Suprapubic skin (tissue), 4 donors: ENCODE data around the gene ACER2. TPM values are rescaled to one million over a fixed set of nuclear protein-coding genes. Genes with fewer than 3 reads are reported as not detected.
A peak's percentile ranks its signal among the peaks of the same experiment; 100 is the strongest.
"Not testable (repeated sequence)": the region's sequence is repeated elsewhere in the genome, so short reads cannot be mapped to it uniquely, and the experiment has no call there.

Source experiments
- DNase-seq, 2 donors: peaks; one replicate each; pipeline ENCODE4 v3.0.0-alpha.2; 2019; ENCODE audit warnings: low spot score in 2 of 2
- H3K27ac ChIP-seq: fragments of 200-600 bp; sonication (generic); one replicate; pipeline ENCODE4 v1.5.1; 2019
- H3K27me3 ChIP-seq: fragments of 200-600 bp; sonication (generic); one replicate; pipeline ENCODE4 v1.5.1; 2019
- H3K36me3 ChIP-seq: fragments of 200-600 bp; sonication (generic); one replicate; pipeline ENCODE4 v1.5.1; 2019
- H3K4me1 ChIP-seq: fragments of 200-600 bp; sonication (generic); one replicate; pipeline ENCODE4 v1.5.1; 2019
- H3K4me3 ChIP-seq: fragments of 200-600 bp; sonication (generic); one replicate; pipeline ENCODE4 v1.5.1; 2019; ENCODE audit warnings: mild to moderate bottlenecking
- H3K9me3 ChIP-seq: fragments of 200-600 bp; sonication (generic); one replicate; pipeline ENCODE4 v1.5.1; 2019
- EP300 ChIP-seq: sonication (generic); formaldehyde crosslinking; IDR thresholded peaks from one replicate; pipeline ENCODE4 v1.6.1; 2017; ENCODE audit warnings: antibody characterized with exemption
- POLR2A ChIP-seq, 2 donors: fragments of 450-650 bp; IDR thresholded peaks; one replicate each; pipeline ENCODE4 v1.6.1; 2017; ENCODE audit warnings: antibody characterized with exemption in 2 of 2, mild to moderate bottlenecking in 2 of 2, moderate library complexity in 2 of 2
- POLR2AphosphoS5 ChIP-seq, 3 donors: sonication (generic); formaldehyde crosslinking; IDR thresholded peaks; one replicate each; pipeline ENCODE4 v1.6.1; 2017; ENCODE audit warnings: antibody characterized with exemption in 3 of 3
- WGBS: methylation state at CpG from one replicate; pipeline ENCODE4 v1.1.5; 2018; 5-methylcytosine and 5-hydroxymethylcytosine counted together
- total RNA-seq, 4 donors: library from RNA; depleted of rRNA; stranded (reverse); fragments of >200 nt; gene quantifications; one replicate each; pipeline ENCODE4 v1.1.0, GENCODE V29; 2016
- TF ChIP-seq, protein P1 (sequence below), 2 donors: fragments of 200-600 bp in 1 of 2; fragments of 450-650 bp in 1 of 2; sonication (generic) in 1 of 2; IDR thresholded peaks; one replicate each; pipeline ENCODE4 v1.5.1; 2016 to 2019; ENCODE audit warnings: antibody characterized with exemption in 2 of 2, mild to moderate bottlenecking in 1 of 2, moderate library complexity in 1 of 2

ACER2 gene
- total RNA-seq, 4 donors from 2014 or later, result 12.1 to 18.8 (median 14.8) TPM

GRCh38 chr9:19409401-19410194 lies 789 bp downstream of the ACER2 start:
- 4% methylated on average over 17 of the region's 17 CpGs for WGBS
- peaks cover 22% of the 10 kb centered on the region for H3K4me1 ChIP-seq
- H3K36me3 ChIP-seq, result no peaks in the 10 kb centered on the region
- peak overlapping the region; percentile 90 for H3K27ac ChIP-seq
- no peaks in the 10 kb centered on the region for H3K9me3 ChIP-seq
- no peak for DNase-seq
- H3K27me3 ChIP-seq, result no peaks in the 10 kb centered on the region
- TF ChIP-seq POLR2A (IDR thresholded peaks at IDR 0.05), result no peak
- TF ChIP-seq, protein P1, sequence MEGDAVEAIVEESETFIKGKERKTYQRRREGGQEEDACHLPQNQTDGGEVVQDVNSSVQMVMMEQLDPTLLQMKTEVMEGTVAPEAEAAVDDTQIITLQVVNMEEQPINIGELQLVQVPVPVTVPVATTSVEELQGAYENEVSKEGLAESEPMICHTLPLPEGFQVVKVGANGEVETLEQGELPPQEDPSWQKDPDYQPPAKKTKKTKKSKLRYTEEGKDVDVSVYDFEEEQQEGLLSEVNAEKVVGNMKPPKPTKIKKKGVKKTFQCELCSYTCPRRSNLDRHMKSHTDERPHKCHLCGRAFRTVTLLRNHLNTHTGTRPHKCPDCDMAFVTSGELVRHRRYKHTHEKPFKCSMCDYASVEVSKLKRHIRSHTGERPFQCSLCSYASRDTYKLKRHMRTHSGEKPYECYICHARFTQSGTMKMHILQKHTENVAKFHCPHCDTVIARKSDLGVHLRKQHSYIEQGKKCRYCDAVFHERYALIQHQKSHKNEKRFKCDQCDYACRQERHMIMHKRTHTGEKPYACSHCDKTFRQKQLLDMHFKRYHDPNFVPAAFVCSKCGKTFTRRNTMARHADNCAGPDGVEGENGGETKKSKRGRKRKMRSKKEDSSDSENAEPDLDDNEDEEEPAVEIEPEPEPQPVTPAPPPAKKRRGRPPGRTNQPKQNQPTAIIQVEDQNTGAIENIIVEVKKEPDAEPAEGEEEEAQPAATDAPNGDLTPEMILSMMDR (IDR thresholded peaks at IDR 0.05), result no peak
- TF ChIP-seq POLR2AphosphoS5 (IDR thresholded peaks at IDR 0.05), result no peak
- H3K4me3 ChIP-seq, result peak overlapping the region; percentile 91

DNA sequence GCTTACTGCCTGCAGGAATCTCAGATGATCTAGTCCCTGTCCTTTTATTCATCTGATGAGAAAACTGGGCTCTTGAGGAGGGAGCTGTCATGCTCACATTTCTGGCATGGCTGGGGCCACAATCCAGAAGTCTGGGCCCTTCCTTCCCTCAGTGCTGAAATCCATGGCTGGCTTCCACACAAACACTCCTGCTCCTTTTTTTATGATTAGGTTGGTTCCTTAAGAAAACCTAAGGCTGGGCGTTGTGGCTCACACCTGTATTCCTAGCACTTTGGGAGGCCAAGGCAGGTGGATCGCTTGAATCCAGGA lies 1.3 kb downstream of the ACER2 start:
- Histone ChIP-seq H3K27me3 (no peaks in the 10 kb centered on the region), H3K9me3 (no peaks in the 10 kb centered on the region), H3K4me1 (peaks cover 20% of the 10 kb centered on the region), H3K36me3 (no peaks in the 10 kb centered on the region), H3K27ac (no peak overlapping the region), H3K4me3 (peak overlapping the region; percentile 91)
- 96% methylated on average over 2 of the region's 2 CpGs for WGBS
- TF ChIP-seq POLR2AphosphoS5 (IDR thresholded peaks at IDR 0.05) (no peak), POLR2A (IDR thresholded peaks at IDR 0.05) (no peak), EP300 (no peak)
- TF ChIP-seq, protein P1 (IDR thresholded peaks at IDR 0.05), result no peak
- DNase-seq, result no peak

- Histone ChIP-seq H3K4me3 (no peak overlapping the region), H3K36me3 (no peaks in the 10 kb centered on the region), H3K4me1 (peaks cover 19% of the 10 kb centered on the region), H3K9me3 (no peaks in the 10 kb centered on the region), H3K27me3 (no peaks in the 10 kb centered on the region), H3K27ac (no peak overlapping the region)
- 100% methylated on average over 2 of the region's 2 CpGs for WGBS
- no peak for TF ChIP-seq POLR2A (IDR thresholded peaks at IDR 0.05)
- TF ChIP-seq POLR2AphosphoS5 (IDR thresholded peaks at IDR 0.05), result no peak
- TF ChIP-seq EP300, result no peak
- TF ChIP-seq, protein P1 (IDR thresholded peaks at IDR 0.05), result no peak
- DNase-seq, result no peak
Measured at GRCh38 chr9:19410594-19410993, 1.8 kb downstream of the ACER2 start.

DNA sequence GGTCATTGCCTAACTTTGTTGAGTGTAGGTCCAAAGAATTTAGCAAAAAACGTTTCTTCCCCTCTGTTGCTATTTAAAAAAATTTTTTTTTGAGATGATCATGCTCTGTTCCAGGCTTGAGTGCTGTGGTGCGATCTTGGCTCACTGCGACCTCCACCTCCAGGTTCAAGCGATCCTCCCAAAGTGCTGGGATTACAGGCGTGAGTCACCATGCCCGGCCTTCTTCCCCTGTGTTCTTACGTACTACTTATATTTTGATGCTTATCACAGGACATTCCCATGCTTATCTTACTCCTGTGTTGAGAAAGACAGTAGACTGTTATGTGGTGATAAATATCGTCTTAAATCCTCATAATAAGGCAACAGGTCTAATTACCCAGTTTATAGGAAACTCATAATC lies 2.5 kb downstream of the ACER2 start:
- no peak for DNase-seq
- no peaks in the 10 kb centered on the region for H3K9me3 ChIP-seq
- no peaks in the 10 kb centered on the region for H3K27me3 ChIP-seq
- WGBS, result 83% methylated on average over 8 of the region's 8 CpGs
- H3K27ac ChIP-seq, result no peak overlapping the region
- H3K4me1 ChIP-seq, result peaks cover 19% of the 10 kb centered on the region
- no peak overlapping the region for H3K4me3 ChIP-seq
- TF ChIP-seq POLR2A (IDR thresholded peaks at IDR 0.05) (no peak), EP300 (no peak)
- TF ChIP-seq, protein P1 (IDR thresholded peaks at IDR 0.05), result no peak
- H3K36me3 ChIP-seq, result no peaks in the 10 kb centered on the region

GRCh38 chr9:19413456-19413855 lies 4.6 kb downstream of the ACER2 start:
- not testable (repeated sequence) for H3K27me3 ChIP-seq, H3K27ac ChIP-seq, DNase-seq, H3K4me3 ChIP-seq, H3K36me3 ChIP-seq, H3K9me3 ChIP-seq
- WGBS, result 96% methylated on average over 3 of the region's 3 CpGs
- H3K4me1 ChIP-seq, result peaks cover 12% of the 10 kb centered on the region

GRCh38 chr9:19416143-19416542 lies 7.3 kb downstream of the ACER2 start:
- Histone ChIP-seq H3K27ac (no peak overlapping the region), H3K4me1 (no peaks in the 10 kb centered on the region), H3K4me3 (no peak overlapping the region), H3K27me3 (no peaks in the 10 kb centered on the region), H3K36me3 (no peaks in the 10 kb centered on the region), H3K9me3 (no peaks in the 10 kb centered on the region)
- 94% methylated on average over 2 of the region's 2 CpGs for WGBS
- no peak for DNase-seq
- no peak for TF ChIP-seq POLR2A (IDR thresholded peaks at IDR 0.05)
- TF ChIP-seq, protein P1 (IDR thresholded peaks at IDR 0.05), result no peak
